Tibial artery (tissue), 4 donors: Measurements from ENCODE around the gene MYBPHL.

Experiments used
- DNase-seq, 2 donors: peaks; one replicate each; pipeline ENCODE4 v3.0.0-alpha.2; 2019
- H3K27ac ChIP-seq, 2 donors: fragments of 200-600 bp; sonication (generic) in 1 of 2; 1 replicate in 1 of 2; 2 replicates in 1 of 2; pipeline ENCODE4 v1.5.1; 2018 to 2019; ENCODE audit warnings: mild to moderate bottlenecking in 1 of 2
- H3K27me3 ChIP-seq, 2 donors: fragments of 200-600 bp; sonication (generic) in 1 of 2; one replicate each; pipeline versions ENCODE4 v1.5.1 to v1.6.0; 2016 to 2019
- H3K36me3 ChIP-seq, 3 donors: fragments of 200-600 bp; sonication (generic) in 2 of 3; one replicate each; pipeline ENCODE4 v1.5.1; 2016 to 2019; ENCODE audit warnings: mild to moderate bottlenecking in 2 of 3
- H3K4me1 ChIP-seq, 4 donors: fragments of 200-600 bp; sonication (generic) in 2 of 4; 1 replicate in 3 of 4; 2 replicates in 1 of 4; pipeline ENCODE4 v1.5.1; 2016 to 2019
- H3K4me3 ChIP-seq, 2 donors: fragments of 200-600 bp; sonication (generic) in 1 of 2; 1 replicate in 1 of 2; 2 replicates in 1 of 2; pipeline ENCODE4 v1.5.1; 2018 to 2019; ENCODE audit warnings: mild to moderate bottlenecking in 2 of 2
- H3K9me3 ChIP-seq, 3 donors: fragments of 200-600 bp; sonication (generic) in 1 of 3; one replicate each; pipeline ENCODE4 v1.5.1; 2016 to 2019
- intact Hi-C: fragments of 100-400 bp; cut with DNase I; formaldehyde crosslinking; loops from one replicate; pipeline ENCODE4 v1.15.0; 2023; ENCODE audit warnings: low total_unique reads
- TF ChIP-seq, protein P1 (sequence below), 2 experiments: fragments of 200-600 bp in 1 of 2; fragments of 450-650 bp in 1 of 2; IDR thresholded peaks; one replicate each; pipeline ENCODE4 v1.5.1; 2017 to 2019; ENCODE audit warnings: antibody characterized with exemption in 2 of 2, mild to moderate bottlenecking in 1 of 2, moderate library complexity in 1 of 2

MYBPHL gene

DNA sequence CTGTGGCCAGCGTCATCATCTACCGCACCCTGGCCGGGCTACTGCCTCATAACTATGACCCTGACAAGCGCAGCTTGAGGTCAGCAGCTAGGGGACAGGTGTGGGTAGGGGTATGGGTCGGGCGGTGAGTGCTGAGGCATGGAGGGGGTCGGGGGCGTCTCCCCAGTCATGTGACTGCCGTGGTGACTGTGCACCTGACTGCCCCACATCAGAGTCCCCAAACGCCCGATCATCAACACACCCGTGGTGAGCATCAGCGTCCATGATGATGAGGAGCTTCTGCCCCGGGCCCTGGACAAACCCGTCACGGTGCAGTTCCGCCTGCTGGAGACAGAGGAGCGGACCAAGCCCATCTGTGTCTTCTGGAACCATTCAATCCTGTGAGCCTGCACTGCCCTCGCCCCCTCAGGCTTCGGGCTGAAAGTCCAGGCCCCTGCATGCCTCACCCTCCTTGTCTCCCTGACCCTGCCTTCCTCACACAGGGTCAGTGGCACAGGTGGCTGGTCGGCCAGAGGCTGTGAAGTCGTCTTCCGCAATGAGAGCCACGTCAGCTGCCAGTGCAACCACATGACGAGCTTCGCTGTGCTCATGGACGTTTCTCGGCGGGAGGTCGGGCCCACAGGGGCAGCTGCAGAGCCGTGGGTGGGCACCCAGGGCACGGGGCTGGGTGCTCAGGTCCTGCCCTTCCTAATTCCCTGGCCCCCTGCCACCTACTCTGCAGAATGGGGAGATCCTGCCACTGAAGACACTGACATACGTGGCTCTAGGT lies 37.4 kb downstream of the MYBPHL start:
- H3K27ac ChIP-seq, result no peak overlapping the region
- DNase-seq, result no peak
- TF ChIP-seq, protein P1, sequence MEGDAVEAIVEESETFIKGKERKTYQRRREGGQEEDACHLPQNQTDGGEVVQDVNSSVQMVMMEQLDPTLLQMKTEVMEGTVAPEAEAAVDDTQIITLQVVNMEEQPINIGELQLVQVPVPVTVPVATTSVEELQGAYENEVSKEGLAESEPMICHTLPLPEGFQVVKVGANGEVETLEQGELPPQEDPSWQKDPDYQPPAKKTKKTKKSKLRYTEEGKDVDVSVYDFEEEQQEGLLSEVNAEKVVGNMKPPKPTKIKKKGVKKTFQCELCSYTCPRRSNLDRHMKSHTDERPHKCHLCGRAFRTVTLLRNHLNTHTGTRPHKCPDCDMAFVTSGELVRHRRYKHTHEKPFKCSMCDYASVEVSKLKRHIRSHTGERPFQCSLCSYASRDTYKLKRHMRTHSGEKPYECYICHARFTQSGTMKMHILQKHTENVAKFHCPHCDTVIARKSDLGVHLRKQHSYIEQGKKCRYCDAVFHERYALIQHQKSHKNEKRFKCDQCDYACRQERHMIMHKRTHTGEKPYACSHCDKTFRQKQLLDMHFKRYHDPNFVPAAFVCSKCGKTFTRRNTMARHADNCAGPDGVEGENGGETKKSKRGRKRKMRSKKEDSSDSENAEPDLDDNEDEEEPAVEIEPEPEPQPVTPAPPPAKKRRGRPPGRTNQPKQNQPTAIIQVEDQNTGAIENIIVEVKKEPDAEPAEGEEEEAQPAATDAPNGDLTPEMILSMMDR (IDR thresholded peaks at IDR 0.05), result no peak
- H3K4me1 ChIP-seq, result peaks cover 0 to 7% (median under 1%) of the 10 kb centered on the region in 4 donors
- H3K9me3 ChIP-seq, result no peaks in the 10 kb centered on the region
- intact Hi-C loops, result loop anchor here (5.0 to 10.0 kb wide), 2 partner anchors 138 to 215 kb away; partner anchors contain the start of gene ATXN7L2
- H3K4me3 ChIP-seq, result no peak overlapping the region
- peaks cover 0 to 70% (median 4%) of the 10 kb centered on the region in 3 donors for H3K36me3 ChIP-seq
- no peaks in the 10 kb centered on the region for H3K27me3 ChIP-seq

DNA sequence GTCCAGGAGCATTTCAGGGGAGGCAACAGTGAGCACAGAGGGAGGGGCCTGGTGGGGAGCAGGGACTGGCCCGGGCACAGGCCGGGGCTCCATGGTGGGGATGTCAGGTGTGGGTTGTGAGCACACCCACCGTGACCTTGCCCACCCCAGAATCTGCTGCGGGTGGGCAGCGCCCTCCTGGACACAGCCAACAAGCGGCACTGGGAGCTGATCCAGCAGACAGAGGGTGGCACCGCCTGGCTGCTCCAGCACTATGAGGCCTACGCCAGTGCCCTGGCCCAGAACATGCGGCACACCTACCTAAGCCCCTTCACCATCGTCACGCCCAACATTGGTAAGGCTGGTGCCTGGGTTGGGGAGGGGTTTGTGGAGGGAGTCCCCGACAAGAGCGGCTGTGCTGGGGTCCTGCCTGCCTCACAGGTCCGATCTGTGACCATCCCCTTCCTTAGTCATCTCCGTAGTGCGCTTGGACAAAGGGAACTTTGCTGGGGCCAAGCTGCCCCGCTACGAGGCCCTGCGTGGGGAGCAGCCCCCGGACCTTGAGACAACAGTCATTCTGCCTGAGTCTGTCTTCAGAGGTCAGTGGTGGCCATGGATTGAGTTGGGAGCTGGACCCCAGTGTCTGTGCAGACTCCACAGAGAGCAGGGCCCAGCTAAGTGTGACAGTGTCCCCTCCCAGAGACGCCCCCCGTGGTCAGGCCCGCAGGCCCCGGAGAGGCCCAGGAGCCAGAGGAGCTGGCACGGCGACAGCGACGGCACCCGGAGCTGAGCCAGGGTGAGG lies 38.2 kb downstream of the MYBPHL start:
- peaks cover 0 to 12% (median 2%) of the 10 kb centered on the region in 4 donors for H3K4me1 ChIP-seq
- intact Hi-C loops, result loop anchor here (5.0 to 10.0 kb wide), 2 partner anchors 139 to 216 kb away; partner anchors contain the start of gene ATXN7L2

DNA sequence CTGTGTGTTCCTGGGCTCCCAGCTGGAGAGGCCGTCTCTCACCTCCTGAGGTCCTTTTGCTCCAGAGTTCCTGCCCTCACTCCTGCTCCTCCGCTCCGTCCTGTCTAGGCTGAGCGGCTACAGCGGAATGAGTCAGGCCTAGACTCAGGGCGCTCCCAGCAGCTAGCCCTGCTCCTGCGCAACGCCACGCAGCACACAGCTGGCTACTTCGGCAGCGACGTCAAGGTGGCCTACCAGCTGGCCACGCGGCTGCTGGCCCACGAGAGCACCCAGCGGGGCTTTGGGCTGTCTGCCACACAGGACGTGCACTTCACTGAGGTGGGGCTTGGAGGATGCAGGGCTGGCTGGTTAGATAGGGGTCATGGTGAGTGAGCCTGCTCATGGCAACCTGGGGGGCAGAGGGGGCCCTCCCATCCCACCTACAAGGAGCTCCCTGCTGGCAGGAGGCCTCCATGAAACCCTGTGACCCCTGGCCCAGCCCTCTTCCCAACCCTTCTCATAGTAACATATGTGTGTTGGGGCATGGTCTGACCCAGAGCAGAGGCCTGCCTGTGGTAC lies 39.0 kb downstream of the MYBPHL start:
- Histone ChIP-seq H3K27ac (no peak overlapping the region), H3K4me1 (peaks cover 0 to 13% (median 3%) of the 10 kb centered on the region in 4 donors), H3K36me3 (peaks cover 0 to 70% (median 4%) of the 10 kb centered on the region in 3 donors), H3K4me3 (no peak overlapping the region), H3K9me3 (no peaks in the 10 kb centered on the region), H3K27me3 (no peaks in the 10 kb centered on the region)
- TF ChIP-seq, protein P1 (IDR thresholded peaks at IDR 0.05), result no peak
- no peak for DNase-seq
- intact Hi-C loops, result loop anchor here (5.0 to 10.0 kb wide), 2 partner anchors 139 to 217 kb away; partner anchors contain the start of gene ATXN7L2

More for the DNA sequence above, 38.2 kb downstream of the MYBPHL start:
- H3K27ac ChIP-seq, result no peak overlapping the region
- peaks cover 0 to 70% (median 4%) of the 10 kb centered on the region in 3 donors for H3K36me3 ChIP-seq
- DNase-seq, result no peak
- TF ChIP-seq, protein P1 (IDR thresholded peaks at IDR 0.05), result no peak
- no peak overlapping the region for H3K4me3 ChIP-seq
- H3K9me3 ChIP-seq, result no peaks in the 10 kb centered on the region
- no peaks in the 10 kb centered on the region for H3K27me3 ChIP-seq

DNA sequence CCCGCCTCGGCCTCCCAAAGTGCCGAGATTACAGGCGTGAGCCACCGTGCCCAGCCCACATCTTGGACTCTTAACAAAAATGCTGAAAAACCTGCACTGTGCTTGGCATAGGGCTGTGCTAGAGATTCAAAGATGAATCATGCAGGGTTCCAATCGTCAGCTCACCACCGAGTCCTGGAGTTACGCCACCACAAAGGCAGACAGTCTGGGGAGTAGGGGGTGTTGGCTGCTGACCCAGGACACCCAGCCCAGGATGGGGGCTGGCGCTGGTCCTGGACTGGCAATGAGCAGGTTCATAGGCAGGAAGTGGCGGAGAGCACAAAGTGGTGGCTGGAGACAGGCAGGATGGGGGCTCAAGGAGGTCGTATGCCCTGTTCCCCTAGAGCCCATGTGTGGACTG lies 39.8 kb downstream of the MYBPHL start:
- no peak overlapping the region for H3K27ac ChIP-seq
- H3K27me3 ChIP-seq, result no peaks in the 10 kb centered on the region
- no peak overlapping the region for H3K4me3 ChIP-seq
- peaks cover 0 to 15% (median 3%) of the 10 kb centered on the region in 4 donors for H3K4me1 ChIP-seq
- H3K36me3 ChIP-seq, result peaks cover 0 to 63% (median 4%) of the 10 kb centered on the region in 3 donors
- H3K9me3 ChIP-seq, result no peaks in the 10 kb centered on the region
- DNase-seq, result no peak
- intact Hi-C loops, result loop anchor here (5.0 to 10.0 kb wide), 2 partner anchors 140 to 218 kb away; partner anchors contain the start of gene ATXN7L2
- TF ChIP-seq, protein P1 (IDR thresholded peaks at IDR 0.05), result no peak

DNA sequence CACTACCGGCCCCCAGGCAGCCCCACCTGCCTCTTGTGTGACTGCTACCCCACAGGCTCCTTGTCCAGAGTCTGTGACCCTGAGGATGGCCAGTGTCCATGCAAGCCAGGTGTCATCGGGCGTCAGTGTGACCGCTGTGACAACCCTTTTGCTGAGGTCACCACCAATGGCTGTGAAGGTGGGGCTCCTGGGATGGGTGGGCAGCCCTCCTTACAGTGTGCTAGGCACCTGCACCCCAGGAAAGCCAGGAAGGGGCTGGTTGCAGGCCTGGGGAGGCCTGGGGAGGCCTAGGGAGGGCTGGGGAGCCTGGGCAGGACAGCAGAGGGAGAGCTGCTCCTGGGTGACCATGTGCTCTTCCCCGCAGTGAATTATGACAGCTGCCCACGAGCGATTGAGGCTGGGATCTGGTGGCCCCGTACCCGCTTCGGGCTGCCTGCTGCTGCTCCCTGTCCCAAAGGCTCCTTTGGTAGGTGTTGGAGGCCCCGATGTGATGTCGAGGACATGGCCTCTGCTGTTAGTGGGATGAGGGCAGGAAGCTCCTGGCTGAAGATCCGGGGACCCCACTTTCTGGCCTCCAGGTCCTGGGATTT lies 41.0 kb downstream of the MYBPHL start:
- intact Hi-C loops, result loop anchor here (5.0 to 10.0 kb wide), 2 partner anchors 141 to 219 kb away; partner anchors contain the start of gene ATXN7L2
- TF ChIP-seq, protein P1 (IDR thresholded peaks at IDR 0.05), result no peak
- Histone ChIP-seq H3K9me3 (no peaks in the 10 kb centered on the region), H3K36me3 (peaks cover 0 to 64% (median 4%) of the 10 kb centered on the region in 3 donors), H3K4me3 (no peak overlapping the region), H3K27ac (no peak overlapping the region), H3K27me3 (no peaks in the 10 kb centered on the region), H3K4me1 (peaks cover 0 to 15% (median 3%) of the 10 kb centered on the region in 4 donors)
- no peak for DNase-seq
